Measurements from ENCODE around the gene AKR1B1.

AKR1B1 gene

DNA sequence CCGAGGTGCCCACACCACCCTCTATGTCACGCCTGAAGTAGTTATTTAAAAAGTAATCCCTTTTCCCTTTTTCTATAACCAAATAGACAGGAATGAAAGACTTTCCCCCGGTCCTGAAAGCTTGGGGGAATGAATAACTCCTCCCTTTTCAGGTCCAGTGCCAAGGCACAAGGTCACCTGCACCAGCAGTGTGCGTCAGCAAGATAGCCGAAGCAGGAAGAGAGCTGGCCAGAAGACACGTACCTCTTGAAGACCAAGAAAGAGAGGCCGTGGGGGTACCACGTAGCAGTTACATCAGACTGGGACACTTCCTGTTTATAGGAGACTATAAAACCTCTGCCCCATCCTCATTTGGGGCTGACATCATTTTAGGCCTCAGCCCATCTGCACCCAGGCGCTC lies 10.7 kb upstream of the AKR1B1 start:
- DNase-seq (ENCODE audit: low spot score) = no peak

DNA sequence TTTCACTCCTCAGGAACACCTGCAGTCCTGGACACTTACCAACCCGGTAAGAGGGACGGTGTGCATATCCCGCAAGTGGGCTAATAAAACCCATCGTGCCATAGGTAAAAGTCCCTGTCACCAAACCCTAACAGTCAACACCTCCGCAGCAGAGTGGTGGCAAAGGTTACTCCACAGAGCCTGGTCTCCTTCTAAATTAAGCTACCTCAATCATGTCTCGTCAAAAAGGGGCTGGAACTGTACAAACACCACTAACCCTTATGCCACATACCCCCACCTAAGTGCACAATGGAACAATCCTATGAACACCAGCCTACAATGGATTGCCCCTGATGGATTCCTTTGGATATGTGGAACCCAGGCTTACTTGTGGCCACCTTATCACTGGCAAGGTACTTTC lies 9.6 kb upstream of the AKR1B1 start:
- no peak for DNase-seq (ENCODE audit: low spot score)

DNA sequence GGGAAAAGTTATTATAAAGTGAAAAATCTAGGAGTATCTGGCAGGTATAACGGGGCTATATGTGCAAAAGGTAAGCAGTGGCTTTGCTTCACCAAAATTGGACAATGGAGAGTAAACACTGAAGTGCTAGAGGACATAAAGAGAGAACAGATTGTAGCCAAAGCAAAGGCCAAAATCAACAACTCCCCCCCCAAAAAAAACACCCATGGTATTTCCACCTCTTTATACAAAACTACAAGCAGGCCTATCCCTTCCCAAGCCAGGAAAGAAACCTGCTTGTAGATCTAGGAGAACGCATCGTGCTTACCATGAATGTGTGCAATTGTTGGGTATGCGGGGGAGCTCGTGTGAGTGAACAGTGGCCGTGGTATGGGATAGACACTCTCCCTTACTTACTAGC lies 9.2 kb upstream of the AKR1B1 start:
- no peak for DNase-seq (ENCODE audit: low spot score)

DNA sequence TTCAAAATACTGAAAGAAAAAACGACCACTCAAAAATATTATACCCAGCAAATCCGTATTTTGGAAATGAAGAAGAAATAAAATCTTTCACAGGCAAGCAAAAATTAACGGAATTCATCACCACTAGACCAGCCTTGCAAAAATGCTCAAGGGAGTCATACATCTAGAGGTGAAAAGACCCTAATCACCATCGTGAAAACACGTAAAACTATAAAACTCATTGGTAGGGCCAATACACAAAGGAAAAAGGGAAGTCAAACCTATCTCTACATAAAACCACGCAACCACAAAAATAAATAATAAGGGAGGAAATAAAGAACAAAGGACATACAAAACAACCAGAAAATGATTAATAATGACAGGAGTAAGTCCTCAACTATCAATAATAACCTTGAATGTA lies 6.6 kb upstream of the AKR1B1 start:
- DNase-seq (ENCODE audit: low spot score) = no peak

DNA sequence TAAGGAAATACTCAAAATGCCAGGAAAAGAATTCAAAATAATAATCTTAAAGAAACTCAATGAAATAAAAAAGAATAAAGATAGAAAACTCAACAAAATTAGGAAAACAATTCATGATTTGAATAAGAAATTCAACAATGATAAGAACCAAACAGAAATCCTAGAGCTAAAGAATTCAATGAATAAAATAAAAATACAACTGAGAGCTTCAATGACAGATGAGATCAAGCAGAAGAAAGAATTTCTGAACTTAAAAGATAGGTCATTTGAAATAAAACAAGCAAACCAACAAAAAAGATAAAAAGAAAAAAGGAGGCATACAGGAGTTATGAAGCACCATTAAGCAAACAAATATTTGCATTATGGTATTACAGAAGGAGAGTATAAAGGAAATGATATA lies 5.6 kb upstream of the AKR1B1 start:
- no peak for DNase-seq (ENCODE audit: low spot score)

DNA sequence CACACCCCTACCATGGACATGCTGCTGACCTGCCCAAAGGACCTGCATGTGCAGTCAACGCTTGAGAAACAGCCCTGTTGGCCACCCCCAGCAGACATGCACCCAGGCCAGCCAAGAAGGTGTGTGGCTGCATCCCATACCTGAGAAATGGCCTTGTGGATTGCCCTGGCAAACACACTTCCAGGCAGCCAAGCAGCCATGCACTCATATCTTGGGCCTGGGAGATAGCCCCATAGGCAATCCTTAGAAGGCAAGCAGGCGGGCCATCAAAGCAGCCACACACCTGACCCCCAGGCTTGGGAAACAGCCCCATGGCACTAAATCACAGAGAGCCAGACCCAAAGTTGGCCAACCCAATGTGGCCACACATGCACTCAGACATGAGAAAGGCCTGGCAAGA lies 4.9 kb upstream of the AKR1B1 start:
- DNase-seq (ENCODE audit: low spot score) = no peak

DNA sequence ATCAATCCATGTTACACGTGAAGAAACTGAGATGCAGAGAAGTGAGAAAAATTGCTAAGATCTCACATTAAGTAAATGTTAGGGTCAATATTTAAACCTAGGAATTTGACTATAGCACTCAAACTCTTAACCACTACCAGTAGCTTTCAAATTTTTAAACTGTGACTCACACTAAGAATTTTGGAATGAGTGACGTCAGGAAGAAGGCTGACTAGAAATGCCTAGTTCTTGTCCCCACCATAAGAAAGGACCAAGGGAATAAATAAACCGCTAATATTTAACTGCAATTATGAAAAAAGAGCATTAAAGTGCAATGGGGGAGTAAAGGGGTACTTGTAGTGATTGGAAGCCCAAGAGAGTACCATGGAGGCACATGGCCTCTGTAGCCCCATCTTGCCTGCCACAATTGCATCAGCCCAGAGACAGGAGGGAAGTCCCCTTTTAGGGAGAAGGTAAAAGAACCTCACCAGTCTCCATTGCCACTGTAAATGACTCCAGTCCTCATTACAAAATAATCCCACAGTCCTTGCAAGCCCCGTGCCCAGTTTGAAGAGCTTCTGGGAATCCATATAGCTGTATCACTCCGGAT lies 3.5 kb upstream of the AKR1B1 start:
- DNase-seq (ENCODE audit: low spot score) = no peak

DNA sequence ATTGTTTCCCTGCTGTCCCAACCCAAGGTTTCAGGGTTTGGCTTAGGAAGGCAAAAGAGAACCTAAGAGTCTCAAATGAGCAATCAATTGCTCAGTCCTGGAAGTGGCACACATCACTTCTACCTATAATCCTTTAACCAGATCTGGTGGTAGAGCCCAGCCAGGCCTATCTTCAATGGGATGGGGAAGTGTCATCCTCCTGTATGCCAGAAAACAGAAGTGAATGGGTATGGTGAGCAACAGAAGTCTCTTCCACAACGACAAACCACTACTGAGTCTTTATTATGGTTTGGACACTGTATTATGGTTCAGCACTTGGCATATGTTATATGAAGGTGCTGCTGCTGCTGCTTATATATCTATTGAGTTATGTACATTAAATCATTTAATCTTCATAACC lies 3.0 kb upstream of the AKR1B1 start:
- DNase-seq (ENCODE audit: low spot score) = no peak

DNA sequence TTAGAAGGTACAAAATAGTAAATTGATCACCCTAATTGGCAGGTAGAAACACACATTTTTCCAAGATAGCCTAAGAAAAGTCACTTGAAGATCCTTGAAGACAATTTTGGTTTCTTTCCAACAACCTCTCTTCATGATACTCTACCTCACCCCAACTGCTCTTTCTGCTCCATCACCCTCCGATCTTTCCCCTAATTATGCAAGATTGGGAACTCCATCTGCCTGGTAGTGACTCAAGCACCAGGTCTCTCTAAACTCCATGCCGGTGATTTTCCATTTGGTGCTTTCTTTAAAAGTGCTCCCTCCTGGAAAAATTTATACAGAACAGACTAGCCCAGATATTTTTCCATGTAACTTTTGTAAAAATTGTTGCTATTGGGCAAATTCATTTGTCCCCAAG lies 1.1 kb upstream of the AKR1B1 start:
- DNase-seq (ENCODE audit: low spot score) = no peak

DNA sequence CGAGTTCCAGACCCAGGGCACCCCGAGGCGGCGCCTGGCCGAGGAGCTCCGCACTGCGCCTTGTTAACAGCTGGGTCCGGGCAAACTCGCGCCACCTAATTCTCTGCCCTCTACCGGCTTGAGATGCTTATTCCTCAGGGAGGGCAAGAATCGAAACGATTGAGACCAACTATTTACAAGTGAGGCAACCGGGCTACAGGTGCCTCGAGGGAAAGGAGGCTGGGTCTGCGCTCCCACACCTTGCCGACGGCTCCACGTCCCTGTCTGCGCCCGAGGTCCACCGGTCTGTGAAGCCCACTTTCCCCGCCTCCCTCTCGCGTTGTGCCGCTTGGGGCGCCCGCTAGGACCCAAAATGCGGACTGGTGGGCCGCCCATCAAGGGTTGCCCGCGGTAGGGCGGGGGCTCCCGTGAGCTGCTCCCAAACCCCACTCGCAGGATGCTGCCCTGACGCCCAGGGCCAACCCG lies 527 bp downstream of the AKR1B1 start:
- DNase-seq (ENCODE audit: low spot score) = no peak

DNA sequence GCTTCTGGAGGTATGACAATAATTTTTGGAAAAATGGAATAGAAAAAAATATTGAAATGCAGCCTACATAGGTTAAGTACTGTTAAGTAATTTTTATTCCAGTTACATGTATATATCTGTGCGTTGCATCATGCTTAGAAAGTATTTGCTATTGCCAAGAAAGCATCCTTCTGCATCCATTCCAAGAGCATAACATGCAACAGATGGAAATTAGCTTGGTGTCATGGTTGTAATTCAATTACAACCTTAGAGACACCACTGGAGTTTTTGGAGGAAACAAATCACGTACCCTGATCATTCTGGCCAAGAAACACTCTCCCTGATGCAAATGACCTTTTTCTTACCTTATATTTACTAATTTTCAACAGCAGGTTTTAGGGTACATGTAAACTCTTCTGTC lies 1.7 kb downstream of the AKR1B1 start:
- no peak for DNase-seq (ENCODE audit: low spot score)

DNA sequence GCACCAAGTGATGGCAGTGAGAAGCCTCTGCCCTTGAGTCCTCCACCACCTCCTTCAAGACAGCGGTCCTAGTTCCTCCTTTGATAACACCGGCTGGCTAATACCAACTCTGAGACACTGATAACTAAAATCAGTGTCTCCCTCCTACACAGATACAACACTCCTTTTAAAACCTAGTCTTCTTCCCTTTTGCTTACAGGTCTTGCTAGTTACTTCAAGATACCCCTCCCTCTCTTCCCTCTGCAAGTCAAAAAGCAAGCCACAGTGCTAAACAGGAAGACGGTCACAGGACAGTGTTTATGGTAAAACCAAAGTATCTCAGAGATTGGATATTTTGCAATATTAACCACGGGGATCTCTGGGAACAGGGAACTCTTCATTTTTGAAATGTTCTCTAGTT lies 4.6 kb downstream of the AKR1B1 start:
- DNase-seq (ENCODE audit: low spot score) = no peak

DNA sequence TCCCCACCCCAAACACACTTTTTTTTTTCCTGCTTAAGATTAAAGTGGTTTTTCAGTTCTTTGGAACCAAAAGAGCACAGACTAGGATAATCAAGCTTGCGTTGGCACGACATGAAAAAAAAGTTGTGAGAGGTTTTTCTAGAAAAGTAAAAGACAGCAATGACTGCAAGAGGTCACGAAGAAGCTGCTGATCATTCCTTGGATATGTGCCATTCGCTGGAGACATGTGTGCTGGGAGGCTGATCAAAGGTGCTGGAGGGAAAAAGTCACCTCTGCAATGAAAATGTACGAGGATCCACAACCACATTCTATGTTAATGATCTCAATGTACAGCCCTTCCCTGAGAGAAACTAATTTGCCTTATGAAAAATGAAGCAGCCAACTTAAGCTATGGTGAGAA lies 5.4 kb downstream of the AKR1B1 start:
- DNase-seq (ENCODE audit: low spot score) = no peak

DNA sequence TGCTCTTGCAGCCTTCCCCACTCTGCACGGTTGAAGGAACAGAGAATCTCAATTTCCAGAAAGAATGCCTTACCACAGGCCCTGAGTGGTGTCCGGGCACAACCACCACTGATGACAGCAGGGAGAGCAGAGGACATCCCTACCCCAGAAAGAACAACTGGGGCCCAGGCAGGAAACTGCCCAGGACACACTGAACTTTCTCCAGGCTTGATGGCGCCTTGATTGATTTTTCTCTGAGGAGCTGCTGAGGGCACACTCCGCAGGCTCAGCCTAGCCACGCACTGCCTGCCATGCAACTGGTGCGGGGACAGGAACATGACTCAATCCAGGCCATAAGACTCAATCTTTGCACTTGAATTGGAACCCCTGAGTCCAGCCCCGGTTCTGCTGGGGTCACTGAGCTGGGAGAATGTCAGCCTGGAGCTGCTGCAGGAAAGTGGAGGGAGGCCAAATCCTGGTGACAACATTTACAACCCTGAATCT lies 5.9 kb downstream of the AKR1B1 start:
- no peak for DNase-seq (ENCODE audit: low spot score)

DNA sequence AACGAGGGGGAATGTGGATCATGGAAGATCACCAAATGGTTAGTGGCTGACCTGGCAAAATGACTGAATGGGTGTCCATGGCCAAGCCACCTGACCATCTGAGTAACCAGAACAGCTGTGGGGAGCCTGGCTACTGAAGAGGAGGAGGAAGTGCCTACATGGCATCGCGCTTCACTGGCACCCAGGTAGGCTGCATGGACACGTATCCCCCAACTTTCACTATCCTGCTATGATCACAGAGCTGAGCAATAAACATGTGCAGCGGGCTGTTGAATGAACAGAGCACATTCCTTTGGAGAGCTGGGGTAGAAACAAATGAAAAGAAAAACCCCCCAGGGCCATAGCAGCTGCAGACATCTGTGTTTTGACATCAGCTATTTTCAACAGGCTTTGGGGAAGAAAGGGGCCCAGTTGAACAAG lies 6.5 kb downstream of the AKR1B1 start:
- no peak for DNase-seq (ENCODE audit: low spot score)

DNA sequence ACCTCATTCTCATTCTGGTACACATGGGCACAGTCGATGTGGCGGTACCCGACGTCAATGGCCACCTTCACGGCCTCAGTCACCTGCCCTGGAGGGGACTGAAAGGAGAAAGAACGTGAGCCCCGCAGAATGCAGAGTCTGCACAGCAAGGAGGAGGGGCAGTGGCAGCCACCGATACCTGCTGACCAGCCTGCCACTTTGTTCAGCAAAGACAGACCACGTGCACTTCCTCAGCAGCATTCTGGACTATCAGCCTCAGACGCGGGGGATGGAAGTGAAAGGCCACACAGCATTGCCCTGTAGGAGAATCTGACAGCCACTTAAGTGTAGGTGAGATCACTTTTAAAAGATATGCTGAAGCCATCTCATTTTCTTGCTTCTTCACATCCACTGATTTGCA lies 7.2 kb downstream of the AKR1B1 start:
- DNase-seq (ENCODE audit: low spot score) = no peak

DNA sequence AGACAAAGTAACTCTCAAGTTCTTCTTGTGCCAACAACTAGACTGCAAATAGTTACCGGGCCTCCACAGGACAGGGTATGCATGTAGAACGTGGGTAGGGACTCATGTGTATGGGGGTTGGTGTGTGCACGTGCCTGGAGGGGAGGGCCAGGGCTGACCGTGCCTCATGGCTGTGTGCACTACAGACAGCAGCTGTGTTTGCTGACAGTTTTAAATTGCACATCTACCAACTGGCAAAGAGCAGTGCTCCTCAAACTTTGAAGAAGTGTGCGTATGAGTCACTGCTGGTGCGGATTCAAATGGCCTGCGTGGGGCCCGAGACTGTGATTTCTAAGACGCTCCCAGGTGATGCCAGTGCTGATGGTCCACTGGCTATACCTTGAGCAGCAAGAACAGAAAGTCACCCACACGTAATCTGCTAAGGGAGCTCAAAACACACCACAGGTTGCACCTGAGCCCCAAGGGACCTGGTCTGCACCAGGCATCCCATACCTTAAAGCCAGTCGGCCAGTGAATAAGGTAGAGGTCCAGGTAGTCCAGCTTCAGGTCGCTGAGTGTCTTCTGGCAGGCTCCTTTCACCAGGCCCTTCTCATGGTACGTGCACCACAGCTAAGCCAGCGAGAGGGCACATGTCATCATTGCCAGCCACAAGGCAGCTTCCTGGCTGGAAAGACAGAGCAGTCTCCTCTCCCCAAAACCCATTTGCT lies 8.5 kb downstream of the AKR1B1 start:
- DNase-seq (ENCODE audit: low spot score) = no peak

DNA sequence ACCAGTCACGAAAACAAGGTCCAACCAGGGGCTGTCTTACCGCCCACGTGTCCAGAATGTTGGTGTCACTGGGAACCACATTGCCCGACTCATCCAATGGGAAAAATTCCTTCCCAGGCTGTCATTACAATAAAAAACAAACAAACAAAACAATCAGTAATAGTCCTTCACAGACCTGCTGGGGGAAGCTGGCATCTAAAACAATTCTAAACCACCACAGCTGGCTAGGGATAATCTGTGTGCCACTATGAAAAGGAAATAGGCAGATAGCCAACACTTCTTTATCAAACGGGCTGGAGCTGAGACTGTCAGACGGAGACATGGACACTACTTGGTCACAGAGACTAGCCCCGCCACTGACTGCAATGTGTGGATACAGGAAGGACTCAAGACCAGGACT lies 9.2 kb downstream of the AKR1B1 start:
- no peak for DNase-seq (ENCODE audit: low spot score)

DNA sequence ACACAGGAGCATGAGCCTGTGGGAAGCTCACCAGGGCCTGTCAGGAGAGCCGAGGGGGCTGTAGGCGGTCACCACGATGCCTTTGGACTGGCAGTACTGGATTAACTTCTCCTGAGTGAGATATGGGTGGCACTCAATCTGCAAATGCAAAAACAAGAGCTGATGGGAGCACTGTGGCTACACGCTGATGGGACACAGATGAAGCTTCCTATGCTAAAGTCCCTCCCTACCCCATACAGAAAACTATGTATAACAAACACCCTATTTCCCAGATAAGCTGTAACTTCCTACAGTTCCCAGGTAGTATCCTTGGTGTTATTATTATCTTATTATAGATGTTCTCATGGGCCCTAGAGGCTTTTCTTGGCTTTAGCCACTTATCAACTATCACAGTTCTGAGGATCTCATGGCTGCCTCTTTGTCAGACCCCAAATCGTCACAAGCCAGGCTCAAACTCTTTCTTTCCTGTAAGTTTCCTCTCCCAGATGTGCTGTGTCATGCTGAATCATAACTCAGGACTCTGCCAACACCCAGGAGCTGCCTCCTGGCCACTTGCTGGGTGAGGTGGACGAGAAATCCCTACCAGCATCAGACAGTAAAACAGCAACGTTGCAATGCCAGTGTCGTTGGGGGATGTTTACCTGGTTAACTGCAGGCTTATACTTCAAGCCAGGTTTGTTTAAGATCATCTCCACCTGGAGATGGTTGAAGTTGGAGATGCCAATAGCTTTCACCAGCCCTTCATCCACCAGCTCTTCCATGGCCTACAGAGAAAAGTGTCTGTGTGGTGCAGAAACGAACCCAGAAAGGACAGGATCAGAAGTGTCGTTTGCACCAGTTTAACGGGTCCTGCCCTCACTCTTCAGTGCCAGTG lies 10.3 kb downstream of the AKR1B1 start:
- DNase-seq (ENCODE audit: low spot score) = no peak

DNA sequence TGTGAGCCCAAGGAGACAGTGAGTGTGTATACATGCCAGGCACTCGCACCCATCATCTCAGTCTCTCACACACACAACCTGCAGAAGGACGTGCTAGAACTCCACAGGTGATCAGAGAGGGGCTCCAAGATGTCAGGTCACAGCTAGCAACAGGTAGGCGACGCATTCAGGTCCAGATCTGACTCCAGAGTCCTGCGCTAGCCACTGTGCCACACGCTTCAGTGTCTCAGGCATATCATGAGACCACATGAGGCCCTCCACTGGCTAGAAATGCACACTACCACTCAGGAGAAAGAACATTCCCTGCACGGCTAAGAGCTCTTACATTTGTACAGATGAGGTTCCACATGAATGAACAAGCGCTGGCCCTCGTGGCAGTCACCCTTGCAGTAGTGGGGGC lies 11.5 kb downstream of the AKR1B1 start:
- DNase-seq (ENCODE audit: low spot score) = no peak

DNA sequence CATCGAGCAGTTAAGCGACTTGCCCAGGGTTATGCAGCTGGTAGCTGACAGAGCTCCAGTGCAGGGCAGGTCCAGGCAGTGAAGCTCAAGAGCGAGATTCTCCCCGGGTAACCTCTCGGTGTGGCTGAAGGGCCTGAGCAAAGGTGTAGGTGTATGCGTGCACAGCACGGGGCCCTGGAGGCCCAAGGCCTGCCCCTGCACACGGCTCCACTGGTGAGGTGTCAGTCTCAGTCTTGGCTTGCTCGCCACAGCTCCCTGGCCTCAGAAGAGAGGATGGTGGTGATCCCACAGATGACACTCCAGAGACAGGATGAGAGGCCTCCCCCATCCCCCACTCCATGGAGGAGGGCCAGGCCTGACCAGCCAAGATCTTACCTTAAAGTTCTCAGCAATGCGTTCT lies 12.0 kb downstream of the AKR1B1 start:
- DNase-seq (ENCODE audit: low spot score) = no peak

DNA sequence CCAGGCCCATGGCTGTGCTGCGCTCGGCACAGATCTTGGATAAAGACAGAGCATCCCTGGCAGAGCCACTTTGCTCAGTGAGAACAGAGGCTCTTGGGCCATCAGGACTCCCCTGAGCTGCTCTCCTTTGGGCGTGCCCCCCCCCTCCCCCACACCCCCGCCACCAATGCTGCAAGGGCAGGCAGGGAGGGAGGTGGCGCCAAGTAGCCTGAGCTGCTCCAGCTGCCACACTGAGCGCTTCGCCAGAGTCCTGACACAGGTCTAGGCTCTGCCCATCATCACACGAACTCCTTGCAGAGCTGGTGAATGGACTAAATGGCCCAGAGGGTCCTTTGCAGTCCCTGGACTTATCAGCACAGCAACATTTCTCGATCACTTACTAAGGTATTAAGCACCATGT lies 12.5 kb downstream of the AKR1B1 start:
- no peak for DNase-seq (ENCODE audit: low spot score)

DNA sequence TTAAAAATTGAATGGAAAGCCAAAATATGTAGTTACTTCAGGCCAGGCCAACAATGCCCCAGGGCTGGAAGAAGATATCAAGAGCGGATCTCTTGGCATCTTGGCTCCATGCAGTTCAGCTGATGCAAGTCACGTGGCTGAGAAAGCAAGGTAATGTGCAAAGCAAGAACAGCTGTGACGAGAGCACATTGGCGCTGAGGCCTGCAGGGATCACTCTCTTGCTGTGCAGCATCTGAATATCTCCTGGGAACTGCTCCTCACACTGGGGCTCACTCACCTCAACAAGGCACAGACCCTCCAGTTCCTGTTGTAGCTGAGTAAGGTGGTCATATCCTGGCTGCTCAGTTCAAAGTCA lies 14.0 kb downstream of the AKR1B1 start:
- no peak for DNase-seq (ENCODE audit: low spot score)
